Hepatocyte (in vitro differentiated cells): ENCODE measurements around the gene ADAMTS2. TPM values are rescaled to one million over a fixed set of nuclear protein-coding genes. Genes with fewer than 3 reads are reported as not detected.
A peak's percentile ranks its signal among the peaks of the same experiment; 100 is the strongest.

Source experiments
- DNase-seq: peaks from one replicate; pipeline ENCODE4 v3.0.0-alpha.2; 2016; ENCODE audit warnings: low spot score
- H2AFZ ChIP-seq: fragments of 200-600 bp; sonication (generic); 2 replicates; pipeline ENCODE4 v1.6.0; 2016; ENCODE audit warnings: antibody characterized with exemption, mild to moderate bottlenecking
- H3K27ac ChIP-seq: fragments of 200-600 bp; sonication (generic); 2 replicates; pipeline ENCODE4 v1.5.1; 2016; ENCODE audit warnings: mild to moderate bottlenecking
- H3K27me3 ChIP-seq: fragments of 200-600 bp; sonication (generic); 2 replicates; pipeline ENCODE4 v1.6.1; 2016
- H3K36me3 ChIP-seq: fragments of 200-600 bp; sonication (generic); replicated peaks from 2 replicates; pipeline ENCODE4 v1.5.1; 2016; ENCODE audit warnings: low read depth; ENCODE audit not compliant: insufficient read depth
- H3K4me1 ChIP-seq: fragments of 200-600 bp; sonication (generic); 2 replicates; pipeline ENCODE4 v1.5.1; 2016; ENCODE audit warnings: mild to moderate bottlenecking, moderate library complexity; ENCODE audit not compliant: insufficient read depth
- H3K4me2 ChIP-seq: fragments of 200-600 bp; sonication (generic); 2 replicates; pipeline ENCODE4 v1.6.0; 2016
- H3K4me3 ChIP-seq: fragments of 200-600 bp; sonication (generic); 2 replicates; pipeline ENCODE4 v1.5.1; 2016; ENCODE audit warnings: mild to moderate bottlenecking
- H3K79me2 ChIP-seq: fragments of 200-600 bp; sonication (generic); 2 replicates; pipeline ENCODE4 v1.6.0; 2017; ENCODE audit warnings: mild to moderate bottlenecking
- H3K9me2 ChIP-seq: fragments of 200-600 bp; sonication (generic); replicated peaks from 2 replicates; pipeline ENCODE4 v1.6.0; 2017; ENCODE audit warnings: mild to moderate bottlenecking; ENCODE audit not compliant: insufficient read depth
- H3K9me3 ChIP-seq: fragments of 200-600 bp; sonication (generic); 2 replicates; pipeline ENCODE4 v1.5.1; 2016; ENCODE audit warnings: low read depth, mild to moderate bottlenecking
- H4K20me1 ChIP-seq: fragments of 200-600 bp; sonication (generic); 2 replicates; pipeline ENCODE4 v1.6.0; 2016; ENCODE audit warnings: mild to moderate bottlenecking; ENCODE audit not compliant: insufficient read depth, poor library complexity, severe bottlenecking
- CTCF ChIP-seq: fragments of 200-600 bp; sonication (generic); IDR thresholded peaks from 2 replicates; pipeline ENCODE4 v1.5.1; 2016; ENCODE audit warnings: antibody characterized with exemption, mild to moderate bottlenecking; ENCODE audit not compliant: poor library complexity
- EZH2 ChIP-seq: fragments of 200-600 bp; sonication (generic); IDR thresholded peaks from 2 replicates; pipeline ENCODE4 v1.6.1; 2016; ENCODE audit warnings: antibody characterized with exemption, mild to moderate bottlenecking, borderline replicate concordance
- EZH2phosphoT487 ChIP-seq: fragments of 200-600 bp; sonication (generic); IDR thresholded peaks from one replicate; pipeline ENCODE4 v1.6.1; 2018; ENCODE audit warnings: antibody characterized with exemption, mild to moderate bottlenecking, low read depth, moderate library complexity; ENCODE audit not compliant: unreplicated experiment, severe bottlenecking
- WGBS: methylation state at CpG from one replicate; pipeline ENCODE4 v1.1.6; 2016; ENCODE audit warnings: low lambda C conversion rate; ENCODE audit errors: missing lambda C conversion rate; 5-methylcytosine and 5-hydroxymethylcytosine counted together
- polyA plus RNA-seq: library from polyadenylated mRNA; unstranded; fragments of >200 nt; fragmentation: Nextera tagmentation; extraction: Ambion mirVana; gene quantifications from 2 replicates; pipeline ENCODE4 v1.2.1, GENCODE V29; 2016
- total RNA-seq: library from RNA; depleted of rRNA; stranded (reverse); fragments of >200 nt; gene quantifications from 2 replicates; pipeline ENCODE4 v1.2.3, GENCODE V29; 2014

Gene ADAMTS2
- total and polyA plus RNA-seq, 2 experiments from 2014 or later = 55.4 to 78.8 TPM

- H3K79me2 ChIP-seq = peaks cover 6% of the 10 kb centered on the region
- DNase-seq = no peak
Observed at GRCh38 chr5:179321206-179321987, 23.9 kb downstream of the ADAMTS2 start.

GRCh38 chr5:179319741-179320281, 25.4 kb downstream of the ADAMTS2 start:
- H4K20me1 ChIP-seq = peaks cover 6% of the 10 kb centered on the region
- no peaks in the 10 kb centered on the region for H3K36me3 ChIP-seq
- H3K9me2 ChIP-seq = no peaks in the 10 kb centered on the region
- H3K4me1 ChIP-seq = peaks cover 15% of the 10 kb centered on the region
- no peaks in the 10 kb centered on the region for H3K27me3 ChIP-seq
- no peak overlapping the region for H3K4me3 ChIP-seq
- 44% methylated on average over 11 of the region's 11 CpGs for WGBS
- peak; percentile 40 for DNase-seq
- TF ChIP-seq EZH2phosphoT487 = no peak
- peak overlapping the region; percentile 38 for H3K4me2 ChIP-seq
- H3K79me2 ChIP-seq = peaks cover 8% of the 10 kb centered on the region
- no peaks in the 10 kb centered on the region for H3K9me3 ChIP-seq
- no peak overlapping the region for H3K27ac ChIP-seq
- H2AFZ ChIP-seq = no peak overlapping the region

More at GRCh38 chr5:179321206-179321987, 23.9 kb downstream of the ADAMTS2 start:
- no peak overlapping the region for H2AFZ ChIP-seq
- H3K36me3 ChIP-seq = no peaks in the 10 kb centered on the region
- H3K27me3 ChIP-seq = no peaks in the 10 kb centered on the region
- peaks cover 6% of the 10 kb centered on the region for H4K20me1 ChIP-seq
- no peak overlapping the region for H3K4me2 ChIP-seq
- H3K4me1 ChIP-seq = peaks cover 23% of the 10 kb centered on the region
- H3K4me3 ChIP-seq = no peak overlapping the region
- H3K9me2 ChIP-seq = no peaks in the 10 kb centered on the region
- TF ChIP-seq EZH2 (no peak), CTCF (no peak), EZH2phosphoT487 (no peak)
- no peak overlapping the region for H3K27ac ChIP-seq
- 94% methylated on average over 12 of the region's 13 CpGs for WGBS
- no peaks in the 10 kb centered on the region for H3K9me3 ChIP-seq

- TF ChIP-seq CTCF (no peak), EZH2phosphoT487 (no peak), EZH2 (no peak)
- H3K79me2 ChIP-seq = peaks cover 13% of the 10 kb centered on the region
- H3K27ac ChIP-seq = no peak overlapping the region
- H3K4me2 ChIP-seq = no peak overlapping the region
- H3K4me1 ChIP-seq = peaks cover 19% of the 10 kb centered on the region
- WGBS = 99% methylated on average over 8 of the region's 8 CpGs
- peaks cover 6% of the 10 kb centered on the region for H4K20me1 ChIP-seq
- H3K9me3 ChIP-seq = no peaks in the 10 kb centered on the region
- DNase-seq = no peak
- no peaks in the 10 kb centered on the region for H3K9me2 ChIP-seq
- H3K4me3 ChIP-seq = no peak overlapping the region
- H2AFZ ChIP-seq = no peak overlapping the region
- H3K27me3 ChIP-seq = no peaks in the 10 kb centered on the region
- H3K36me3 ChIP-seq = no peaks in the 10 kb centered on the region
Observed at GRCh38 chr5:179319123-179319522, 26.1 kb downstream of the ADAMTS2 start.

GRCh38 chr5:179318221-179318955, 26.9 kb downstream of the ADAMTS2 start:
- Histone ChIP-seq H4K20me1 (peaks cover 3% of the 10 kb centered on the region), H3K9me2 (no peaks in the 10 kb centered on the region), H3K4me2 (no peak overlapping the region), H3K9me3 (no peaks in the 10 kb centered on the region), H3K4me3 (no peak overlapping the region), H3K36me3 (no peaks in the 10 kb centered on the region), H2AFZ (no peak overlapping the region), H3K27me3 (no peaks in the 10 kb centered on the region), H3K27ac (no peak overlapping the region), H3K4me1 (peaks cover 20% of the 10 kb centered on the region), H3K79me2 (peaks cover 13% of the 10 kb centered on the region)
- TF ChIP-seq EZH2phosphoT487 = no peak
- TF ChIP-seq CTCF = no peak
- no peak for TF ChIP-seq EZH2
- no peak for DNase-seq
- 80% methylated on average over 19 of the region's 21 CpGs for WGBS
